A549 treated with CORT108297 at 1 μM for 4 hours (cell line): Measurements from ENCODE around the gene CNOT1. TPM values are rescaled to one million over a fixed set of nuclear protein-coding genes. Genes with fewer than 3 reads are reported as not detected.

Experiments
- total RNA-seq: library from RNA; stranded (reverse); fragments of 200-300 nt; extraction: Qiagen RNA extraction; gene quantifications from 5 replicates; pipeline ENCODE4 v1.2.3, GENCODE V29; 2022

CNOT1 gene
- 111 to 170 TPM (median 122 TPM) in 5 replicates for total RNA-seq

GRCh38 chr16:58629733-58630640 is at the start of gene CNOT1:
TSS of gene CNOT1 (minus strand) at chr16:58629826. CDS start at chr16:58599337, 30,489 bp downstream.

DNA sequence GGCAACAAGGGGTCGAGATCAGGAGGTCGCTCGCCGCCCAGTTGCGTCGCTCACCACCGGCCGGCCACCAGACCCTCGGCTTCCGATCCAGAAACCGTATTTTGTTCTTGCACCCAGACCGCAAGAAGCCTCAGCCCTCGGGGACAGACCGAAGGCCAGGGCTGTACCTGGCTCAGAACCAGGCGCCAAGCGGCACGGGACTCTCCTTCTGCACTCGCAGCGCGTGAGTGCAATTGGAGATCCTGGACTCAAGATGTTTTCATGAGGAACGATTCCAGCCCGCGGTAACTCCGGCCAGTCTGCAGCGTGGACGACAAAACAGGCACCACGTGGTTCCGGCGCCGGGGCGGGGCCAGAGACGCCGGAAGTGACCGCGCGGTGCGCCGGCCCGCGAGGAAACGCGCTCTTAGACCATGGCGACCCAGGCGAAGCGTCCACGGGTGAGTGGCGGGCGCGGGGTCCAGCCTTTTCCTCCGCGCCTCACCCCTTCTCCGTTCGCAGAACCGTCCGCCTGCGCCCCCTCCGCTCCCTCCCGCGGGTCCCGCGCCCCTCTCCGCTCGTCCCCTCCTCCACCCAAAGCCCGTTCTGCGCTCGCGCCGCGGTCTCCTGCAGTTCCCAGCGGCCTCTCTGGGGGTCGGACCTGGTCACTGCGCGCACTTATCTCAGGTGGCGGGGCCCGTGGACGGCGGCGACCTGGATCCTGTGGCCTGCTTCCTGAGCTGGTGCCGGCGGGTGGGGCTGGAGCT is 114.3 kb downstream of the CNOT1 start, which contains the start of gene SETD6:
Gene SETD6 (plus strand): TSS at position 393 of the 746 bp plus-strand sequence. CDS start 21 bp downstream, at position 414.

GRCh38 chr16:58499615-58500351 is 129.8 kb downstream of the CNOT1 start, which contains the start of gene NDRG4:
TSS of gene NDRG4 (plus strand) at chr16:58500143. CDS start at chr16:58500249, 106 bp downstream.

Other genes starting within 250 kb of the CNOT1 start
- 21.5 to 24.9 TPM (median 22.3 TPM) in 5 replicates for gene GINS3, start 237.4 kb downstream of the CNOT1 start, total RNA-seq
- gene NDRG4, start 129.7 kb downstream of the CNOT1 start, total RNA-seq, result 23.6 to 30.2 TPM (median 28.8 TPM) in 5 replicates
- 11.2 to 17.2 TPM (median 16.0 TPM) in 5 replicates for gene SETD6, start 114.3 kb downstream of the CNOT1 start, total RNA-seq
- gene SLC38A7, start 54.9 kb upstream of the CNOT1 start, total RNA-seq, result 17.5 to 20.7 TPM (median 19.9 TPM) in 5 replicates
- gene GOT2, start 104.5 kb upstream of the CNOT1 start, total RNA-seq, result 176 to 182 TPM (median 177 TPM) in 5 replicates